IMR-90 (cell line): ENCODE data around the gene GRIPAP1. TPM values are rescaled to one million over a fixed set of nuclear protein-coding genes. Genes with fewer than 3 reads are reported as not detected.

Source experiments
- ATAC-seq: fragments of 200-7000 bp; cut with Tn5 transposase; 2 replicates; pipeline ENCODE4 v1.9.1; 2020; ENCODE audit warnings: low read depth, mild to moderate bottlenecking, moderate library complexity
- BruUV-seq: library from RNA; stranded (reverse); fragments of 400-500 nt; replicated peaks from 2 replicates; lab custom pipeline; 2021; lab: Mats Ljungman, UMichigan
- CTCF ChIA-PET: fragments of 300-600 bp; formaldehyde crosslinking; extraction: SDS; loops from one replicate; lab custom pipeline; 2021; ENCODE audit warnings: antibody characterized with exemption; lab: Yijun Ruan, JAX
- POLR2A ChIA-PET: fragments of 300-600 bp; sonication (Branson Sonifier 250); formaldehyde crosslinking; loops from one replicate; lab custom pipeline; 2022; ENCODE audit warnings: antibody characterized with exemption; ENCODE audit not compliant: unreplicated experiment; lab: Charles Lee
- DNase-seq: peaks from one replicate; pipeline ENCODE4 v3.0.0; 2013
- H2AFZ ChIP-seq: replicated peaks from 2 replicates; pipeline ENCODE3; 2013; ENCODE audit warnings: low read length, mild to moderate bottlenecking; ENCODE audit not compliant: poor library complexity
- H2AK5ac ChIP-seq: 2 replicates; pipeline ENCODE4 v1.6.1; 2013; ENCODE audit warnings: low read depth, low read length, inconsistent platforms
- H2AK9ac ChIP-seq: replicated peaks from 2 replicates; pipeline ENCODE3; 2013; ENCODE audit warnings: mild to moderate bottlenecking, low read depth, low read length, moderate library complexity; ENCODE audit not compliant: poor library complexity
- H2BK120ac ChIP-seq: 2 replicates; pipeline ENCODE4 v1.6.1; 2013; ENCODE audit warnings: low read depth, low read length, inconsistent platforms
- H2BK15ac ChIP-seq: 3 replicates; pipeline ENCODE4 v1.6.1; 2013; ENCODE audit warnings: low read depth, low read length, inconsistent platforms
- H2BK20ac ChIP-seq: 2 replicates; pipeline ENCODE4 v1.6.1; 2013; ENCODE audit warnings: low read depth, mild to moderate bottlenecking, inconsistent platforms, low read length, moderate library complexity
- H2BK5ac ChIP-seq: 2 replicates; pipeline ENCODE4 v1.6.1; 2013; ENCODE audit warnings: mild to moderate bottlenecking, low read depth, low read length, inconsistent platforms; ENCODE audit not compliant: poor library complexity, severe bottlenecking
- H3K14ac ChIP-seq: replicated peaks from 2 replicates; pipeline ENCODE4 v1.6.1; 2013; ENCODE audit warnings: low read depth, low read length, inconsistent platforms
- H3K18ac ChIP-seq: 2 replicates; pipeline ENCODE4 v1.6.1; 2013; ENCODE audit warnings: low read depth, low read length, control low read depth
- H3K23ac ChIP-seq: 2 replicates; pipeline ENCODE4 v1.6.1; 2013; ENCODE audit warnings: low read depth, low read length, inconsistent platforms
- H3K27ac ChIP-seq: 2 replicates; pipeline ENCODE4 v1.5.1; 2013; ENCODE audit warnings: mild to moderate bottlenecking, control low read depth, low read length; ENCODE audit not compliant: insufficient read depth
- H3K27me3 ChIP-seq: 2 replicates; pipeline ENCODE4 v1.6.1; 2013; ENCODE audit warnings: low read length; ENCODE audit not compliant: control insufficient read depth, insufficient read depth
- H3K36me3 ChIP-seq: 2 replicates; pipeline ENCODE4 v1.6.1; 2013; ENCODE audit warnings: low read length, mixed read lengths; ENCODE audit not compliant: control insufficient read depth, insufficient read depth
- H3K4ac ChIP-seq: 2 replicates; pipeline ENCODE4 v1.6.1; 2013; ENCODE audit warnings: low read depth, low read length, inconsistent platforms
- H3K4me1 ChIP-seq: 2 replicates; pipeline ENCODE4 v1.6.1; 2013; ENCODE audit warnings: low read length, mixed read lengths; ENCODE audit not compliant: control insufficient read depth, insufficient read depth
- H3K4me2 ChIP-seq: 2 replicates; pipeline ENCODE4 v1.6.1; 2013; ENCODE audit warnings: low read depth, mild to moderate bottlenecking, control low read depth, low read length, moderate library complexity
- H3K4me3 ChIP-seq: 2 replicates; pipeline ENCODE4 v1.5.1; 2013; ENCODE audit warnings: low read depth, mild to moderate bottlenecking, control low read depth, low read length, moderate library complexity; ENCODE audit not compliant: insufficient read depth
- H3K56ac ChIP-seq: 2 replicates; pipeline ENCODE4 v1.6.1; 2013; ENCODE audit warnings: low read length, inconsistent platforms; ENCODE audit not compliant: insufficient read depth; ENCODE audit errors: extremely low read depth
- H3K79me1 ChIP-seq, 2 experiments: 2 replicates each; pipeline ENCODE4 v1.6.1; 2013; ENCODE audit warnings: low read length in 2 of 2, inconsistent platforms in 1 of 2, low read depth in 1 of 2
- H3K9ac ChIP-seq: 2 replicates; pipeline ENCODE4 v1.6.1; 2013; ENCODE audit warnings: low read depth, low read length, control low read depth
- H3K9me1 ChIP-seq: 2 replicates; pipeline ENCODE4 v1.6.1; 2013; ENCODE audit warnings: low read length, inconsistent platforms; ENCODE audit not compliant: insufficient read depth
- H3K9me3 ChIP-seq: 2 replicates; pipeline ENCODE4 v1.6.1; 2013; ENCODE audit warnings: low read length; ENCODE audit not compliant: control insufficient read depth, insufficient read depth
- H4K20me1 ChIP-seq: 2 replicates; pipeline ENCODE4 v1.6.1; 2013; ENCODE audit warnings: low read length, inconsistent platforms; ENCODE audit not compliant: insufficient read depth
- H4K5ac ChIP-seq: 2 replicates; pipeline ENCODE4 v1.6.1; 2013; ENCODE audit warnings: mild to moderate bottlenecking, low read depth, low read length, control low read depth
- H4K8ac ChIP-seq, 2 experiments: 2 replicates each; pipeline ENCODE4 v1.6.1; 2013; ENCODE audit warnings: low read depth in 2 of 2, low read length in 2 of 2, control low read depth in 1 of 2, inconsistent platforms in 1 of 2
- H4K91ac ChIP-seq: 2 replicates; pipeline ENCODE4 v1.6.1; 2013; ENCODE audit warnings: low read depth, low read length, inconsistent platforms; ENCODE audit not compliant: insufficient read depth
- BHLHE40 ChIP-seq: fragments of 150-350 bp; IDR thresholded peaks from 2 replicates; pipeline ENCODE4 v1.6.1; 2016; ENCODE audit warnings: mild to moderate bottlenecking, low read depth, low read length
- CEBPB ChIP-seq: IDR thresholded peaks from 2 replicates; pipeline ENCODE4 v1.6.1; 2012; ENCODE audit warnings: low read depth, low read length, improper control_type of control experiment
- CHD1 ChIP-seq: IDR thresholded peaks from 2 replicates; pipeline ENCODE4 v1.6.1; 2012; ENCODE audit warnings: low read depth, low read length, improper control_type of control experiment
- CTCF ChIP-seq: conservative IDR thresholded peaks from 2 replicates; pipeline ENCODE4 v1.5.1; 2012; ENCODE audit warnings: mild to moderate bottlenecking, low read depth, low read length, improper control_type of control experiment
- ELK1 ChIP-seq: fragments of 150-350 bp; IDR thresholded peaks from 2 replicates; pipeline ENCODE4 v1.6.1; 2016; ENCODE audit warnings: low read depth, mild to moderate bottlenecking, low read length, moderate library complexity, borderline replicate concordance
- FOS ChIP-seq: fragments of 150-350 bp; IDR thresholded peaks from 2 replicates; pipeline ENCODE4 v1.6.1; 2016; ENCODE audit warnings: low read depth, low read length
- MAFK ChIP-seq: IDR thresholded peaks from 2 replicates; pipeline ENCODE4 v1.6.1; 2012; ENCODE audit warnings: low read depth, low read length, improper control_type of control experiment
- MAZ ChIP-seq: IDR thresholded peaks from 2 replicates; pipeline ENCODE4 v1.6.1; 2012; ENCODE audit warnings: low read depth, mild to moderate bottlenecking, low read length, improper control_type of control experiment, moderate library complexity, borderline replicate concordance
- MXI1 ChIP-seq: IDR thresholded peaks from 2 replicates; pipeline ENCODE4 v1.6.1; 2012; ENCODE audit warnings: low read depth, mild to moderate bottlenecking, low read length, moderate library complexity, borderline replicate concordance
- NFE2L2 ChIP-seq: fragments of 150-350 bp; IDR thresholded peaks from 2 replicates; pipeline ENCODE4 v1.6.1; 2016; ENCODE audit warnings: low read depth, mild to moderate bottlenecking, low read length
- POLR2A ChIP-seq: IDR thresholded peaks from 2 replicates; pipeline ENCODE4 v1.6.1; 2012; ENCODE audit warnings: mild to moderate bottlenecking, low read depth, low read length
- RAD21 ChIP-seq: IDR thresholded peaks from 2 replicates; pipeline ENCODE4 v1.6.1; 2012; ENCODE audit warnings: low read length, improper control_type of control experiment
- RCOR1 ChIP-seq: IDR thresholded peaks from 2 replicates; pipeline ENCODE4 v1.6.1; 2012; ENCODE audit warnings: mild to moderate bottlenecking, low read length, improper control_type of control experiment; ENCODE audit not compliant: insufficient replicate concordance
- RFX5 ChIP-seq: IDR thresholded peaks from 2 replicates; pipeline ENCODE4 v1.8.0; 2012; ENCODE audit warnings: low read depth, mild to moderate bottlenecking, low read length, moderate library complexity
- SMC3 ChIP-seq: fragments of 150-350 bp; IDR thresholded peaks from 2 replicates; pipeline ENCODE4 v1.6.1; 2016; ENCODE audit warnings: low read depth, mild to moderate bottlenecking, antibody characterized with exemption, low read length, moderate library complexity
- WGBS, 2 experiments: methylation state at CpG; one replicate each; pipeline versions ENCODE4 v1.1.5 to v1.1.7; 2013; ENCODE audit warnings: missing lambda C conversion rate in 2 of 2; ENCODE audit not compliant: insufficient read length in 1 of 2; ENCODE audit errors: extremely low coverage in 2 of 2; 5-methylcytosine and 5-hydroxymethylcytosine counted together
- dilution Hi-C: fragments of 300-500 bp; cut with HindIII; formaldehyde crosslinking; loops from one replicate; pipeline ENCODE4 v1.14.3; 2018; ENCODE audit warnings: low sequenced_read_pairs; ENCODE audit not compliant: unreplicated experiment
- in situ Hi-C: fragments of 300-500 bp; cut with MboI; formaldehyde crosslinking; loops from 3 replicates; pipeline ENCODE4 v1.14.3; 2019; ENCODE audit warnings: low sequenced_read_pairs, inconsistent platforms, mixed read lengths
- intact Hi-C: fragments of 100-400 bp; cut with micrococcal nuclease; formaldehyde crosslinking; loops from 2 replicates; pipeline ENCODE4 v1.10.0; 2022
- polyA plus RNA-seq, 3 experiments: library from polyadenylated mRNA; depleted of rRNA; stranded (reverse); fragments of >200 nt; gene quantifications; 2 replicates each; pipeline ENCODE4 v1.2.3, GENCODE V29; 2012; ENCODE audit warnings: low replicate concordance in 1 of 3
- total RNA-seq: library from RNA; depleted of rRNA; stranded (reverse); fragments of >200 nt; gene quantifications from 2 replicates; pipeline ENCODE4 v1.2.3, GENCODE V29; 2012
- TF ChIP-seq, protein P1 (sequence below): fragments of 150-350 bp; IDR thresholded peaks from 2 replicates; pipeline ENCODE4 v1.6.1; 2017; ENCODE audit warnings: mild to moderate bottlenecking, antibody characterized with exemption, low read length, low read depth

Gene GRIPAP1
- total and polyA plus RNA-seq, 2 of the 4 experiments (the other 2 are of a cell fraction), result 17.9 to 25.0 TPM

GRCh38 chrX:48927736-48928382 lies 74.2 kb downstream of the GRIPAP1 start:
- intact Hi-C loops, result no loop called here
- no peaks in the 10 kb centered on the region for H3K4me1 ChIP-seq
- BruUV-seq, result no TSS peak
- no peak overlapping the region for H2BK5ac ChIP-seq
- no peak overlapping the region for H3K27ac ChIP-seq
- H3K56ac ChIP-seq, result no peak overlapping the region
- no peak overlapping the region for H3K4me3 ChIP-seq
- no peak overlapping the region for H3K18ac ChIP-seq
- H4K8ac ChIP-seq, result no peak overlapping the region
- no peak overlapping the region for H2AFZ ChIP-seq
- H4K91ac ChIP-seq, result no peak overlapping the region
- no peak overlapping the region for H2BK120ac ChIP-seq
- peaks cover 0 to 5% of the 10 kb centered on the region in 2 experiments; a peak in 3 of 4 replicates for H3K79me1 ChIP-seq
- TF ChIP-seq FOS (no peak), RCOR1 (no peak), NFE2L2 (no peak), CEBPB (no peak), MXI1 (no peak), ELK1 (no peak), CHD1 (no peak), RAD21 (no peak), POLR2A (no peak), RFX5 (no peak), BHLHE40 (no peak), SMC3 (no peak), CTCF (no peak), MAFK (no peak), MAZ (no peak)
- TF ChIP-seq, protein P1, sequence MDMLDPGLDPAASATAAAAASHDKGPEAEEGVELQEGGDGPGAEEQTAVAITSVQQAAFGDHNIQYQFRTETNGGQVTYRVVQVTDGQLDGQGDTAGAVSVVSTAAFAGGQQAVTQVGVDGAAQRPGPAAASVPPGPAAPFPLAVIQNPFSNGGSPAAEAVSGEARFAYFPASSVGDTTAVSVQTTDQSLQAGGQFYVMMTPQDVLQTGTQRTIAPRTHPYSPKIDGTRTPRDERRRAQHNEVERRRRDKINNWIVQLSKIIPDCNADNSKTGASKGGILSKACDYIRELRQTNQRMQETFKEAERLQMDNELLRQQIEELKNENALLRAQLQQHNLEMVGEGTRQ, result no peak
- ATAC-seq (no peak), DNase-seq (no peak)
- no peak overlapping the region for H3K4me2 ChIP-seq
- H2BK20ac ChIP-seq, result no peak overlapping the region
- H4K20me1 ChIP-seq, result no peaks in the 10 kb centered on the region
- peaks cover 24% of the 10 kb centered on the region for H3K36me3 ChIP-seq
- no peaks in the 10 kb centered on the region for H3K27me3 ChIP-seq
- whole genome bisulfite sequencing, 2 experiments, result no CpG with 5 or more reads among the region's 2 CpGs
- in situ Hi-C loops, result no loop called here
- dilution Hi-C loops, result no loop called here
- H3K9me3 ChIP-seq, result no peaks in the 10 kb centered on the region; the same call in 1 of the 2 replicates
- no peak overlapping the region for H3K14ac ChIP-seq
- POLR2A ChIA-PET, result no interaction called here
- no peak overlapping the region for H2AK5ac ChIP-seq
- no peak overlapping the region for H3K9ac ChIP-seq
- H3K23ac ChIP-seq, result no peak overlapping the region
- H2BK15ac ChIP-seq, result no peak overlapping the region
- no peak overlapping the region for H3K4ac ChIP-seq
- no peak overlapping the region for H4K5ac ChIP-seq
- CTCF ChIA-PET, result no interaction called here
- no peak overlapping the region for H2AK9ac ChIP-seq
- no peaks in the 10 kb centered on the region for H3K9me1 ChIP-seq
